Hippocampal formation (tissue), 2 donors: ENCODE measurements around the gene DRD4.
"Not testable (repeated sequence)": the region's sequence is repeated elsewhere in the genome, so short reads cannot be mapped to it uniquely, and the experiment has no call there.

Experiments used
- DNase-seq, 2 donors: peaks; one replicate each; lab custom pipeline; 2025; lab: John Stamatoyannopoulos, UW

DRD4 gene

GRCh38 chr11:679271-680207 is 42.5 kb downstream of the DRD4 start:
- DNase-seq, result no peak

- DNase-seq, result no peak
These were observed 43.4 kb downstream of the DRD4 start for GRCh38 chr11:680476-680875.

- DNase-seq, result no peak
These were observed 43.9 kb downstream of the DRD4 start for GRCh38 chr11:680970-681369.

GRCh38 chr11:686451-687243 is 49.6 kb downstream of the DRD4 start:
- no peak for DNase-seq

GRCh38 chr11:687751-688150 is 50.7 kb downstream of the DRD4 start:
- DNase-seq, result no peak

- DNase-seq, result no peak
These were observed 51.6 kb downstream of the DRD4 start for GRCh38 chr11:688681-689080.

GRCh38 chr11:689625-690024 is 52.6 kb downstream of the DRD4 start:
- DNase-seq, result no peak

- not testable (repeated sequence) for DNase-seq
These were observed 53.2 kb downstream of the DRD4 start for GRCh38 chr11:690244-690643.
